Measurements from ENCODE around the gene PEX10. TPM values are rescaled to one million over a fixed set of nuclear protein-coding genes. Genes with fewer than 3 reads are reported as not detected.
"Not testable (repeated sequence)": the region's sequence is repeated elsewhere in the genome, so short reads cannot be mapped to it uniquely, and the experiment has no call there.

Gene PEX10
- total RNA-seq (2014; rRNA removed; shearing (Covaris generic); ENCODE audit: low replicate concordance) = 67.4 and 71.9 TPM in 2 replicates

GRCh38 chr1:2412395-2412772, at the start of gene PEX10:
TSS of gene PEX10 (minus strand) at chr1:2412564. CDS start at chr1:2412502, 62 bp downstream.
- in situ Hi-C loops (cut with HindIII; ENCODE audit: low pct_unique_long_range_greater_than_20kb, low sequenced_read_pairs) = no loop called here
- peak; percentile 83 for DNase-seq (ENCODE audit: low read depth)

GRCh38 chr1:2460996-2461751, 48.8 kb upstream of the PEX10 start:
- DNase-seq (ENCODE audit: low read depth) = no peak
- in situ Hi-C loops (cut with HindIII; ENCODE audit: low pct_unique_long_range_greater_than_20kb, low sequenced_read_pairs) = no loop called here

- no peak for DNase-seq (ENCODE audit: low read depth)
- in situ Hi-C loops (cut with HindIII; ENCODE audit: low pct_unique_long_range_greater_than_20kb, low sequenced_read_pairs) = no loop called here
Measured at GRCh38 chr1:2460203-2460602, 47.8 kb upstream of the PEX10 start.

- in situ Hi-C loops (cut with HindIII; ENCODE audit: low pct_unique_long_range_greater_than_20kb, low sequenced_read_pairs) = no loop called here
- no peak for DNase-seq (ENCODE audit: low read depth)
Measured at GRCh38 chr1:2459757-2460156, 47.4 kb upstream of the PEX10 start.

GRCh38 chr1:2459102-2459753, 46.9 kb upstream of the PEX10 start:
- in situ Hi-C loops (cut with HindIII; ENCODE audit: low pct_unique_long_range_greater_than_20kb, low sequenced_read_pairs); DNase-seq (ENCODE audit: low read depth): not testable (repeated sequence)

- DNase-seq (ENCODE audit: low read depth) = no peak
- in situ Hi-C loops (cut with HindIII; ENCODE audit: low pct_unique_long_range_greater_than_20kb, low sequenced_read_pairs) = no loop called here
Measured at GRCh38 chr1:2458687-2459086, 46.3 kb upstream of the PEX10 start.

GRCh38 chr1:2457444-2457843, 45.1 kb upstream of the PEX10 start:
- in situ Hi-C loops (cut with HindIII; ENCODE audit: low pct_unique_long_range_greater_than_20kb, low sequenced_read_pairs) = no loop called here
- DNase-seq (ENCODE audit: low read depth) = no peak

GRCh38 chr1:2455757-2456156, 43.4 kb upstream of the PEX10 start:
- in situ Hi-C loops (cut with HindIII; ENCODE audit: low pct_unique_long_range_greater_than_20kb, low sequenced_read_pairs) = no loop called here
- DNase-seq (ENCODE audit: low read depth) = no peak

GRCh38 chr1:2454227-2454626, 41.9 kb upstream of the PEX10 start:
- in situ Hi-C loops (cut with HindIII; ENCODE audit: low pct_unique_long_range_greater_than_20kb, low sequenced_read_pairs) = no loop called here
- no peak for DNase-seq (ENCODE audit: low read depth)

GRCh38 chr1:2452932-2453315, 40.6 kb upstream of the PEX10 start:
- no peak for DNase-seq (ENCODE audit: low read depth)
- in situ Hi-C loops (cut with HindIII; ENCODE audit: low pct_unique_long_range_greater_than_20kb, low sequenced_read_pairs) = no loop called here

- no peak for DNase-seq (ENCODE audit: low read depth)
- in situ Hi-C loops (cut with HindIII; ENCODE audit: low pct_unique_long_range_greater_than_20kb, low sequenced_read_pairs) = no loop called here
Measured at GRCh38 chr1:2452201-2452931, 40.0 kb upstream of the PEX10 start.

GRCh38 chr1:2451741-2452140, 39.4 kb upstream of the PEX10 start:
- peak; percentile 81 for DNase-seq (ENCODE audit: low read depth)
- in situ Hi-C loops (cut with HindIII; ENCODE audit: low pct_unique_long_range_greater_than_20kb, low sequenced_read_pairs) = no loop called here

- no peak for DNase-seq (ENCODE audit: low read depth)
- in situ Hi-C loops (cut with HindIII; ENCODE audit: low pct_unique_long_range_greater_than_20kb, low sequenced_read_pairs) = no loop called here
Measured at GRCh38 chr1:2449636-2450454, 37.5 kb upstream of the PEX10 start.

GRCh38 chr1:2448098-2448445, 35.7 kb upstream of the PEX10 start:
- DNase-seq (ENCODE audit: low read depth) = no peak
- in situ Hi-C loops (cut with HindIII; ENCODE audit: low pct_unique_long_range_greater_than_20kb, low sequenced_read_pairs) = no loop called here

GRCh38 chr1:2447276-2448097, 35.1 kb upstream of the PEX10 start:
- in situ Hi-C loops (cut with HindIII; ENCODE audit: low pct_unique_long_range_greater_than_20kb, low sequenced_read_pairs) = no loop called here
- no peak for DNase-seq (ENCODE audit: low read depth)

- in situ Hi-C loops (cut with HindIII; ENCODE audit: low pct_unique_long_range_greater_than_20kb, low sequenced_read_pairs) = no loop called here
Measured at GRCh38 chr1:2446861-2447260, 34.5 kb upstream of the PEX10 start.

GRCh38 chr1:2446394-2446793, 34.0 kb upstream of the PEX10 start:
- in situ Hi-C loops (cut with HindIII; ENCODE audit: low pct_unique_long_range_greater_than_20kb, low sequenced_read_pairs) = no loop called here
- no peak for DNase-seq (ENCODE audit: low read depth)

More at GRCh38 chr1:2446861-2447260, 34.5 kb upstream of the PEX10 start:
- no peak for DNase-seq (ENCODE audit: low read depth)

- in situ Hi-C loops (cut with HindIII; ENCODE audit: low pct_unique_long_range_greater_than_20kb, low sequenced_read_pairs) = no loop called here
- no peak for DNase-seq (ENCODE audit: low read depth)
Measured at GRCh38 chr1:2445823-2446215, 33.5 kb upstream of the PEX10 start.
